Inflammatory macrophage treated with lipopolysaccharide for 4 hours (primary cell): ENCODE results near the gene CDAN1.
"Not testable (repeated sequence)": the region's sequence is repeated elsewhere in the genome, so short reads cannot be mapped to it uniquely, and the experiment has no call there.

Source experiments
- DNase-seq: peaks from one replicate; pipeline ENCODE4 v3.0.0-alpha.2; 2020

CDAN1 gene, protein sequence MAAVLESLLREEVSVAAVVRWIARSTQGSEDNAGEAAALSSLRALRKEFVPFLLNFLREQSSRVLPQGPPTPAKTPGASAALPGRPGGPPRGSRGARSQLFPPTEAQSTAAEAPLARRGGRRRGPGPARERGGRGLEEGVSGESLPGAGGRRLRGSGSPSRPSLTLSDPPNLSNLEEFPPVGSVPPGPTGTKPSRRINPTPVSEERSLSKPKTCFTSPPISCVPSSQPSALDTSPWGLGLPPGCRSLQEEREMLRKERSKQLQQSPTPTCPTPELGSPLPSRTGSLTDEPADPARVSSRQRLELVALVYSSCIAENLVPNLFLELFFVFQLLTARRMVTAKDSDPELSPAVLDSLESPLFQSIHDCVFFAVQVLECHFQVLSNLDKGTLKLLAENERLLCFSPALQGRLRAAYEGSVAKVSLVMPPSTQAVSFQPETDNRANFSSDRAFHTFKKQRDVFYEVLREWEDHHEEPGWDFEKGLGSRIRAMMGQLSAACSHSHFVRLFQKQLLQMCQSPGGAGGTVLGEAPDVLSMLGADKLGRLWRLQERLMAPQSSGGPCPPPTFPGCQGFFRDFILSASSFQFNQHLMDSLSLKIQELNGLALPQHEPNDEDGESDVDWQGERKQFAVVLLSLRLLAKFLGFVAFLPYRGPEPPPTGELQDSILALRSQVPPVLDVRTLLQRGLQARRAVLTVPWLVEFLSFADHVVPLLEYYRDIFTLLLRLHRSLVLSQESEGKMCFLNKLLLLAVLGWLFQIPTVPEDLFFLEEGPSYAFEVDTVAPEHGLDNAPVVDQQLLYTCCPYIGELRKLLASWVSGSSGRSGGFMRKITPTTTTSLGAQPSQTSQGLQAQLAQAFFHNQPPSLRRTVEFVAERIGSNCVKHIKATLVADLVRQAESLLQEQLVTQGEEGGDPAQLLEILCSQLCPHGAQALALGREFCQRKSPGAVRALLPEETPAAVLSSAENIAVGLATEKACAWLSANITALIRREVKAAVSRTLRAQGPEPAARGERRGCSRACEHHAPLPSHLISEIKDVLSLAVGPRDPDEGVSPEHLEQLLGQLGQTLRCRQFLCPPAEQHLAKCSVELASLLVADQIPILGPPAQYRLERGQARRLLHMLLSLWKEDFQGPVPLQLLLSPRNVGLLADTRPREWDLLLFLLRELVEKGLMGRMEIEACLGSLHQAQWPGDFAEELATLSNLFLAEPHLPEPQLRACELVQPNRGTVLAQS

DNA sequence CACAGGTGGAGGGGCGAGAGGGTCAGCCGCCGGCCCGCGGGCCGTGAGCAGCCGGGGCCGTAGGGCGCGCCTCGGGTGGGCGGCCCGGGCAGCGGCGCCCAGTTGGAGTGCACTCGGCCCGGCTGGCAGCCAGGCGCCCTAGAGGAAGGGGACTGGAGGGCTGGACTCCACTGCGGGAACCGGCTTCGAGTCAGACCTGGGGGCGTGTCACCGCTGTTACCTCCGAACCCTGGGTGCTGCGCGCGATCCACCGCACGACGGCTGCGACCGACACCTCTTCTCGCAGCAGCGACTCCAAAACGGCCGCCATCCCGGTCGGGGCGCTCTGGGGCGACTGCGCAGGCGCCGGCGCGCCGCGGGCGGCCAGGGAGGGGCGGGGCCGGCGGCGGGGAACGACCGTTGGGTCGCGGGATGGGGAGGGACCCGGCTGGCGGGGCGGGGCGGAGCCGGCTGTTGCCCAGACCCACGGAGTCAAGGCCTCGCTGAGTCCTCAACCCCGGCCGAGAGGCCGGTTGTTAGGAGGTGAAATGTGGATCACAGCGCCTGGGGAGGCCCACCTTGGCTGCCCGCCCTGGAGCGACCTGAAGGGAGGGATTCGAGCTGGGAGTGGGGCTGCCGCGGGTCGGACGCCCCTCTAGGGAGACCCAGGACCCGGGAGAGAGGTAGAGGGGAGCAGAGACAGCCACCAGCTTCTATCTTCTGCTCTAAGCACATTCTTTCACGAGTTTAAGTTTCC is at the start of gene CDAN1:
TSS of gene CDAN1 (minus strand) at position 336 of the 736 bp plus-strand sequence. CDS start at position 310, 26 bp downstream.
- DNase-seq: peak; percentile 87

DNA sequence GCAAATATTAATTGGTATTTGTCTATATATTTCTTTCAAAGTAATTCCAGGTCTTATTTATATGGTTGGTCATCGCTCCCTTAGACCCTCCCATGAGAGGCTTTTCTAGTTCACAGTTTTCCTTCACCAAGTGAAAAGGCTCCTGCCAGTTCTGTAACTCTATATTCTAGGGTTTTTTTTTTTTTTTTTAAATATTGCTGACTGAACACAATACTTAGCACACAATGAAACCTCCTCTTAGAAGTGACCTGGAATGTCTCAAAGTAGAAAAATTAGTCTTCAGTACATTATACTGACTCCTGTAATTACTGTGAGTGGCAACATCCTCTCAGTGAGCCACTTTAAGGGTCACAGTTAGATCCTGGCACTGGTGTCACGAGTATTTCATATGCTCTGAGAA is 48.6 kb upstream of the CDAN1 start:
- DNase-seq: no peak

DNA sequence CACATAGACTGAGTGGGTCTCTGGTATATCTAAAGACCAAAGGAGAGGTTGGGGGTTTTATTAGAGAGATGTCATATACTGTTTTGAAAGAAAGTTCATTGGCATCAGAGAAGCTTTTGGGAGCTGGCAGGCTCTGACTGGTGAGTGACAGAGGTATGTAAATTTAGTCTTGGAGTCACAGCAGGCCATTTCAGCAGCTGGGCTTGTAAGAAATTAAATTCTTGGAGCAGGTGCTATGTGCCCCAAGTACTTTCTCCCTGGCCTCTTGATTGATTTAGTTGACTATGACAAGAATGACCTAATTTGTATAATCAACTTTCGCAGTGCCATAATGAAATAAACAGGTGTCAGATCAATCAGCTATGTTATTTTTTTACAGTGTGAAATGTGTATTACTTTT is 47.8 kb upstream of the CDAN1 start:
- no peak for DNase-seq

DNA sequence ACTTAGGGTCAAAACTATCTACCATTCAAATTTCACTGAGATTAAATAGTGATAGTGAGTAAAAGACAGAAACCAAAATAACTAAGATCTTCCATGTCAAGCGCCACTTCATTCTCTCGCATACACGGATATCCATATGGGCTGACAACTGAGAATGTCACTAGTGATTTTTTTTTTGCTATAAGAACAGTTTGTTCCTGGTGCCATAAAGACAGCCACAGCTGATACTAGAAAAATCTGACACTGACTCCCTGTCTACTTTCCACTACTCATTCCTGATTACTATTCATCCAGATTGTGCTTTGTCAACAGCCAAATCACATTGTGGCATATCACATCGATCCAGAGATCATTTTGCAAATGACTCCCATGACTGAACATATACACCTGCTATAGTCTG is 45.8 kb upstream of the CDAN1 start:
- DNase-seq: no peak

DNA sequence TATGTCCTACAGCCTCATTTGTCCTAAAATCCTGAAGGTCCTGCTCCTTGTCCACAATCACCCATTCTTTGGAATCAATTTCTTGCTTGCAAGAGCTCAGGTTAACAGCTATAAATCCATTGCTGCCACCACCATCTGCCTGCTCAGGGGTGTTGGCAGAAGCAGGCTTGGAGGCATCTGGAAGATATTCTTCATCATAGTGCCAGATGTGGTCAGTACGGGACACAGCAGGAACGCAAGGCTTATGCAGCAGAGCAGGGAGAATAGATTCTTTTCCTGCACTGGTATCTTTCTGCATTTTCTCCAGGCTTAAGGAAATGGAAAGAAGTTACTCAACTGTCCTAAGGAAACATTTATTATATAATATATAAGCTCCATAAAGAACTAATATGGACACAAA is 38.5 kb upstream of the CDAN1 start:
- no peak for DNase-seq

DNA sequence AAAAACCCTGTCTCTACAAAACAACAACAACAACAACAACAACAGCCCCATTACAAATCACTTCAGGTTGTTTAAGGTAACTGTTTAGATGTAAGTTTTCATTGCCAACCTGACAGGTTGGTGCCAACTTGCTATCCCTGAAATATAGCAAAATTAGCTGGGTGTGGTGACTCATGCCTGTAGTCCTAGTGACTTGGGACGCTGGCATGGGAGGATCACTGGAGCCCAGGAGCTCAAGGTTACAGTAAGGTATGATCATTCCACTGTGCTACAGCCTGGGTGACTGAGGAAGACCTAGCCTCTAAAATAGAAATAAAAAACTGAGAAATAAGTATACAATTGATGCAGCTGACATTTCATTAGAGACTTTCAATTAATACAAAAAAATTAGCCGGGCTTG is 36.0 kb upstream of the CDAN1 start:
- DNase-seq: no peak

DNA sequence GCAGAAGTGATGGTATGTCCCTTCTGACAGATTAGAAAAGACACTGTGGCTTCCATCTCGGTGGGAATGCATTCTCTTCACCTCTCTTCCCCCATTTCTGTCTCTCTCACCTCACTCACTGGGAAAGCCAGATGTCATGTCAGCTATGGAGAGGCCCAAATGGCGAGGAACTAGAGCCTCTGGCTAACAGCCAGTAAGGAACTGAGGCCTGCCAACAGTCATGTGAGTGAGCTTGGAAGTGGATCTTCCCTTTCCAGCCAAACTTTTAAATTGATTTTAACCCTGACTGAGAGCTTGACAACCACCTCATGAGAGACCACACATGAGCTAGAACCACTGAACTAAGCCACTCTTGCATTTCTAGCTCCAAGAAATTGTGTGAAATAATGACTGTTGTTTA is 35.2 kb upstream of the CDAN1 start:
- no peak for DNase-seq

DNA sequence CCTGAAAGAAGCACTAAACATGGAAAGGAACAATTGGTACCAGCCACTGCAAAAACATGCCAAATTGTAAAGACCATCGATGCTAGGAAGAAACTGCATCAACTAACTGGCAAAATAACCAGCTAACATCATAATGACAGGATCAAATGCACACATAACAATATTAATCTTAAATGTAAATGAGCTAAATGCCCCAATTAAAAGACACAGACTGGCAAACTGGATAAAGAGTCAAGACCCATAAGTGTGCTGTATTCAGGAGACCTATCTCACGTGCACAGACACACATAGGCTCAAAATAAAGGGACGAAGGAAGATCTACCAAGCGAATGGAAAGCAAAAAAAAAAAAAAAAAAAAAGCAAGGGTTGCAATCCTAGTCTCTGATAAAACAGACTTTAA is 29.2 kb upstream of the CDAN1 start:
- not testable (repeated sequence) for DNase-seq

DNA sequence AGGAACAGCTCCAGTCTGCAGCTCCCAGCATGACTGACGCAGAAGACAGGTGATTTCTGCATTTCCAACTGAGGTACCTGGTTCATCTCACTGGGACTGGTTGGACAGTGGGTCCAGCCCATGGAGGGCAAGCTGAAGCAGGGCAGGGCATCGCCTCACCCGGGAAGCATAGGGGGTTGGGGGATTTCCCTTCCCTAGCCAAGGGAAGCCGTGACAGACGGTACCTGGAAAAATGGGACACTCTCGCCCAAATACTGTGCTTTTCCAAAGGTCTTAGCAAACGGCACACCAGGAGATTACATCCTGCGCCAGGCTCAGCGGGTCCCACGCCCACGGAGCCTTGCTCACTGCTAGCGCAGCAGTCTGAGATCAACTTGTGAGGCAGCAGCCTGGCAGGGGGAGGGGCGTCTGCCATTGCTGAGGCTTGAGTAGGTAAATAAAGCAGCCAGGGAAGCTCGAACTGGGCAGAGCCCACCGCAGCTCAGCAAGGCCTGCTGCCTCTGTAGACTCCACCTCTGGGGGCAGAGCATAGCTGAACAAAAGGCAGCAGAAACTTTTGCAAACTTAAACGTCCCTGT is 27.3 kb upstream of the CDAN1 start:
- DNase-seq: not testable (repeated sequence)

DNA sequence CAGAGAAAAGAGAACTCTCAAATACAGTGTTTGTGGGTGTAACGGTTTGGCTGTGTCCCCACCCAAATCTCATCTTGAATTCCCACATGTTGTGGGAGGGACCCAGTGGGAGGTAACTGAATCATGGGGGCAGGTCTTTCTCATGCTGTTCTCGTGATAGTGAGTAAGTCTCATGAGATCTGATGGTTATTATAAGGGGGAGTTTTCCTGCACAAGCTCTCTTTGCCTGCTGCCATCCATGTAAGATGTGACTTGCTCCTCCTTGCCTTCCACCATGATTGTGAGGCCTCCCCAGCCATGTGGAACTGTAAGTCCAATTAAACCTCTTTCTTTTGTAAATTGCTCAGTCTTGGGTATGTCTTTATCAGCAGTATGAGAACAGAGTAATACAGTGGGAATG is 24.9 kb upstream of the CDAN1 start:
- DNase-seq: not testable (repeated sequence)

DNA sequence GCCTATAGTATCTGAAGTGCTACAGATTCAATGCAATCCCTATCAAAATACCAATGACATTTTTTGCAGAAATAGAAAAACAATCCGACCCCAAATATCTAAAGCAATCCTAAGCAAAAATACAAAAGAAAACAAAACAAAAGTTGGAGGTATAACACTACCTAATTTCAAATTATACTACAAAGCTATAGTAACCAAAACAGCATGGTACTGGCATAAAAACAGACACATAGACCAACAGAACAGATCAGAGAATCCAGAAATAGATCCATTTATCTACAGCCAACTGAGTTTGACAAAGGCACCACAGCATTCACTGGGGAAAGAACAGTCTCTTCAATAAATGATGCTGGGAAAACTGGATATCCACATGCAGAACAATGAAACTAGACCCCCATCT is 23.8 kb upstream of the CDAN1 start:
- no peak for DNase-seq

DNA sequence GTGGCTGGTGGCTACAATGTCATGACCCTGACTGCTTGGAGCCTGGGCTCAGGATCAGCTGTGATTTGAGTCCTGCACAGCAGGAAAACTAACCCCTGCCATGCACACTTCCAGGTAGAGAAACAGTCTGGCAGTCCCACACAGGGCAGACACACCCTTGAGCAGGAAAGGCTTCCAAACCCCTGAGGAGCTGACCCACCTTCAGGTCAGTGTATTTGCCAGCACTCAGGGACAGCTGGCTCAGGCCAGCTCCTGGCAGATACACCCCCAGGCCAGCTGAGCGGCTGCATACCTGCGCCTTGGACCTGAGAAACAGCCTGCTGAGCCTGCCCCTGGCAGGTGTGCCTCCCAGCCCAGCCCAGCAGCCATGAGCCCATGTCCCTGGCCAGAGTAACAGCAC is 22.2 kb upstream of the CDAN1 start:
- no peak for DNase-seq

DNA sequence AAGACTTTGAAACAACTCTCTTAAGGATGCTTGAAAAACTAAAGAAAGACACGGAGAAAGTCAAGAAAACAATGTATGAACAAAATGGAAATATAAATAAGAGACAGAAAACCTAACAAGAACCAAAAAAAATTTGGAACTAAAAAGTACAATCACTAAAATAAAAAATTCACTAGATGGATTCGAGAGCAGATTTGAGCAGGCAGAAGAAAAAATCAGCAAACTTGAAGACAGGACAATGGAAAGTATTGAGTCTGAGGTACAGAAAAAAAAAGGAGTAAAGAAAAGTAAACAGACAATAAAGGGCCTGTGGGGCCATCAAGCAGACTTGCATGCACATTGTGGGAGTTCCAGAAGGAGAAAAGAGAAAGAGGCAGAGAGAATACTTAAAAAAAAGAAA is 13.4 kb upstream of the CDAN1 start:
- DNase-seq: no peak

DNA sequence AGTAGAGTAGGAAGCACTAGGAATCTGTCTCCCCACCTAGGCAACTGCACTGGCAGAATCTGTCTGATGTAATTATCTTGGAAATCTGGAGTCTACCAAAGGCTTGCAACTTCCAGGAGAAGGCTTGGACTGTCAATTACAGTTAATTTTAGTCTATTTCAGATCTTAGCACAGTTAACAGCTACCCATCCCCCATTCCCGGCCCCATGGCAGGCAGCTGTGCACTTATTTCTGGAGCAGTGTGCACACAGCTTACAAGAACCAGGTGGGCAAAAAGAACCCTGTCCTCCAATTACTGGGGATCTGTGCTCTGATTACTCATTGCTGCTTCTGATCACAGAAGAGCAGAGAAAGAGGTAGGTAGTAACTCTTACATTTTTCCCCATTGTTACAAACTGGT is 12.3 kb upstream of the CDAN1 start:
- no peak for DNase-seq

DNA sequence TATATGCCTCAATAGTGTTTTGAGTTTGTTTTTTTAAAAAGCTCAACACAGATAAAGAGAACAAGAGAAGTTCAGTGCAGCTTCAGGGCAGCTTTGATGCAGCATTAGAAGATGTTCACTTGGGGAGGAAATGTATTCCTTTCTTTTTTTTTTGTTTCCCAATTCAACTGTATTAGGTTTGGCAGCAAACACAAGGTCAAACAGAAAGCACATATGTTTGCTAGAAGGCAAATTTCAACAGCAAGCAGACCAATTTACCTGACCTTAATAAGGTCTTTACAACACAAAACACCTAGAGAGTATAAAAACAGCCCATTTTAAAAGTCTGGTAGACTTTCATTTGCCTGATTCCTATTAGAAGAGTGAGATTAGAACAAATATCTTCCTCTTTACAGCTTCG is 7.3 kb upstream of the CDAN1 start:
- no peak for DNase-seq

DNA sequence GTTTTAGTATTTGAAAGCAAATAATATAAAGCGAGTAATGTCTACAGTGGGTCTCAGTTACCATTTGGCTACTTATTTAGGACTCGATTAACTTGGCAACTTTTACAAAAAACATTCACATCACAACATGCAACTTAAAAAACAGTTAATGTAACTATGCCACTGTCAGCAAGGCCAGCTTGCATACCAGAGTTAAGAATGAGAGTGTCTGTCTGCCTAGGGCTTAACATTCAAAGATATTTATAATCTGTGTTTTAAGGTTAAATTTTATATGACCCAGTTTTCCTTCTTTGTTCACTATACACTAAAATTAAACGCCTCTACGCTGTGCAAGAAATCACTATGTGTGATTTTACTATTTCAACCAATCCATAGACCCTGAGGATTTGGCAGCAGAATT is 5.2 kb upstream of the CDAN1 start:
- DNase-seq: no peak

DNA sequence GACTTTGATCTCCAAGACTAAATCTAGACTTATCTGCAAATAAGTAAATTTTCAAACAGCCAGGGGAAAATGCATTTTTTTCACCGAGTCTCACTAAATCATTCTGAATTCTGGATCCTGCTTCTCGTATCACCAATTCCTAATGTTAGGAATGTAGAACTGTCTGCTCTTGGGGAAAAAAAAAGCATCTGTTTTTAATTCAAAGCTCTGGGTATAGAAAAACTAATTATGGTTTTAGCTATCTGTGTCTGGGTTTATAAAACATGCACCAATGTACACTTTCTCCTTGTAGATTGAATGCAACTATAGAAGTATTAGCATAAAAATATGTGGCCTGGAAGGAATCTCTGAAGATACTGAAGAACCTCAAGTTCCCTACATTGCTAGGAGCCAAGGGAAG is 4.8 kb upstream of the CDAN1 start:
- DNase-seq: no peak

DNA sequence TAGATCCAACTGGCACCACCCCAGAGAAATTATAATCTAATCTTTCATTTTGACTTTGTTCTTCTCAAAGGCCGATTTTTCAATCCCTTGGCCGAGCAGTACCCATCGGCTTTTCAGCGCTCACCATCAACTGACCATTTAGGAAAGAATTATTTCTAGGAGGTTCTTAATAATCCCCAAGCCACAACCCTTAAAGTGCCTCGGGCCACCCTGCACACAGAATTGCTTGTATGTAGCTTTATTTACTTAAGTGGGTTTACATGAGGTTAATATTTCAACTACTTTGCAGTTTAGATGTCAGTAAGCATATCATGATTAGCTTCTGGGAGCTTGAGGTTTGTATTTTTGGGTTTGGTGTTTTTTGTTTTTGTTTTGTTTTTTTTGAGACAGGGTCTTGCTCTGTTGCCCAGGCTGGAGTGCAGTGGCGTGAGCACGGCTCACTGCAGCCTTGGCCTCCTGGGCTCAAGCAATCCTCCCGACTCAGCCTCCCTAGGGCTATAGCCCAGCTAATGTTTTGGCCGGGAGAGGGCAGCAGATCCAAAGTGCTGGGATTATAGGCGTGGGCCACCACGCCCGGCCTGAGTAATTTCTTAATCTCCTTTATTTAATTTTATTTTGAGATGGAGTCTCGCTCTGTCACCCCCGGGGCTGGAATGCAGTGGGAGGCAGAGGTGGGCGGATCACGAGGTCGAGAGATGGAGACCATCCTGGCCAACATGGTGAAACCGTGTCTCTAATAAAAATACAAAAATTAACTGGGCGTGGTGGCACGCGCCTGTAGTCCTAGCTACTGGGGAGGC is 801 bp upstream of the CDAN1 start:
- DNase-seq: no peak

DNA sequence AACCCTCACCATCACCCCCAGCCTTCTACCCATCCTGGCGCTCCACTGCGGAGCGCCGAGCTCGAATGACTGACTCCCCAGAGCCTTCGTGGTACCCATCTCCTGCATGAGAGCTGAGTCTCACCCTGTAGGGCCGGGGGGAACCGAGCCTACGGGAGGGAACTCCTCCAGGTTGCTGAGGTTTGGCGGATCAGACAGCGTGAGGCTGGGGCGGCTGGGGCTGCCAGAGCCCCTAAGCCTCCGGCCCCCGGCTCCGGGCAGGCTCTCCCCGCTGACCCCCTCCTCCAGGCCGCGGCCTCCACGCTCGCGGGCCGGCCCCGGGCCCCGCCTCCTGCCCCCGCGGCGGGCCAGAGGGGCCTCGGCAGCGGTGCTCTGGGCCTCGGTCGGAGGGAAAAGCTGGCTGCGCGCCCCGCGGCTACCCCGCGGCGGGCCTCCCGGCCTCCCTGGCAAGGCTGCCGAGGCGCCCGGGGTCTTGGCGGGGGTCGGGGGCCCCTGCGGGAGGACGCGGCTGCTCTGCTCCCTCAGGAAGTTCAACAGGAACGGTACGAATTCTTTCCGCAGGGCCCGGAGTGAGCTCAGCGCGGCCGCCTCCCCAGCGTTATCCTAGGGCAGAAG is 643 bp downstream of the CDAN1 start:
- peak; percentile 6 for DNase-seq

DNA sequence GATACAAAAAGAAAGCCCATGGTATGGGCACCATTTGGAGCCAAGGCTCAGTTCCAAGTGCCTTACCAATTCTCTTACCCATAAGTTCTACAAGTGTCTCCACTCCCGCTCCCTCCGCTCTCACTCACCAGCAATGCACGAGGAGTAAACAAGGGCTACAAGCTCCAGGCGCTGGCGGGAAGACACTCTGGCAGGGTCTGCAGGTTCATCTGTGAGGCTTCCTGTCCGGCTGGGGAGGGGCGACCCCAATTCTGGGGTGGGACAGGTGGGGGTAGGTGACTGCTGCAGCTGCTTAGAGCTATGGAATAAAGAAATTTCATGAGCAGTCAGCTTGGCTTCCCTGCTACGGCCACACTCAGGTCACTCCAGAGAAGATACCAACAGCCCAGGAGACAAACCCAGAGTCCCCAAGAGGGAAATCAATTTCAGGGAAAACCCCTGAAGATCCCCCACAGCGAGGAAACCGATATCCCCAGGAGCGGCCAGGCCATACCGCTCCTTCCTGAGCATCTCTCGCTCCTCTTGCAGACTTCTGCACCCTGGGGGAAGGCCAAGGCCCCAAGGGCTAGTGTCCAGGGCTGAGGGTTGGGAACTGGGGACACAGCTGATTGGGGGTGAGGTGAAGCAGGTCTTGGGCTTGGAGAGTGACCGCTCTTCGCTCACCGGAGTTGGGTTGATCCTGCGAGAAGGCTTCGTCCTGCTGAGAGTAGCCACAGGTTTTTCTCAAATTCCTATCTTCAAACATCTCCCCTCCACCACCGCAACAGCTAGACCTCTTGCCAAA is 1.4 kb downstream of the CDAN1 start:
- no peak for DNase-seq
